T follicular helper cell (primary cell): ENCODE results near the gene C6orf132.

Experiments used
- DNase-seq: peaks from one replicate; pipeline ENCODE4 v3.0.0-alpha.2; 2020; ENCODE audit warnings: low read depth

C6orf132 gene

GRCh38 chr6:42105709-42106108 lies 36.7 kb downstream of the C6orf132 start:
- no peak for DNase-seq

DNA sequence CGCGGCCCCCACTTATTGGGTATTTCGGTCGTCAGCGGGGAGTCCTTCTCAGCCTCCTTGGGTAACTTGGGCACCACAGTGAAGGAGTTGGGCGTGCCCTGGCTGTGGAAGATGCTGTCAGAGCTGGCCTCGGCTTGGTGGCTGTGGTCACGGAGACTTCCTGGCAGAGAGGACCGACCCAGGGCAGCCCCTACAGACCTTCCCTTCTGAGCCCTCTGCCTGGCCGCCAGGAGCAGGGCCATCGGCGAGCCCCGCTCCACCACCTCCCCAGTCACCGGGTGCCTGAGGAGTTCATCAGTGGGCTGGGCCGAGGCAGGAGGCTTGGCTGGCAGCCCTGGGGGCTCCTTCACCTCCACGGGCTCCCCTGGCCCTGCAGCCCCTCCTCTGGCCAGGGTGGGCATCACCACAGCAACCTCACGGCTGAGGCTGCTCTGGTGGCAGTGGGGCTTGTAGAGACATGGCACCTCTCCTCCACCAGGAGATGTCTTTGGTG lies 37.2 kb downstream of the C6orf132 start:
- no peak for DNase-seq

- DNase-seq, result no peak
These were observed 37.7 kb downstream of the C6orf132 start for GRCh38 chr6:42104804-42105125.

DNA sequence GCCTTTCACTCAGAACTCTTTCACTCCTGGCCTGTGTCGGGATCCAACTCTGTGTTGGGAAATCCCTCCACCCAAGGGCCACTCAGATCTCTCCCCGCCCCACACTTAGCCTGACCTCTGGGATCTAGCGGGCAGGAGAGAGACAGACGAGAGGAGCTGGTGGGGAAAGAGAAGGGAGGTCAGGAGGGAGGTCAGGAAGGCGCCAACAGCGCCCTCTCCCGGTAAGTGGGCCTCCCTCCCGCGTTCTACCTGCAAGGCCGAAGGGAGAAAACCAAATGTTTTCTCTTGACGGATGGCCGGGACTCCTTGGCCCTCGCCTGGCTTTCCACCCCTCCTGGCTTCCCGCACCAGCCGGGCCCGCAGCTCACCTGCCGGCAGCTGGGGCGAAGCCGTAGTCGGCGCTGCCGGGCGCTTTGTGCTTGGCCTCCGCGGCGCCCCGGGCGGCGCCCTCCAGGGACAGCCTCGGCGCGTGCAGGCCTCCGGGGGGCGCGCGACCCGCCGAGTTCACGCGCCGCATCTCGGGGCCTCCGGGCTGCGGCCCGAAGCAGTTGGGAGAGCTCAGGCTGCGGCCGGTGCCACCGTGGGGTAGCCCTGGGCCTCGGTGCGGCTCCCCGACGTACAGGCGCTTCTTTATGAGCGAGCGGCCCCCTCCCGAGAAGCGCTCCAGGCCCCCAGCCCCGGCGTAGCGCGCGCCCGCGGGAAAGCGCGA lies 38.2 kb downstream of the C6orf132 start:
- DNase-seq, result peak; percentile 41

DNA sequence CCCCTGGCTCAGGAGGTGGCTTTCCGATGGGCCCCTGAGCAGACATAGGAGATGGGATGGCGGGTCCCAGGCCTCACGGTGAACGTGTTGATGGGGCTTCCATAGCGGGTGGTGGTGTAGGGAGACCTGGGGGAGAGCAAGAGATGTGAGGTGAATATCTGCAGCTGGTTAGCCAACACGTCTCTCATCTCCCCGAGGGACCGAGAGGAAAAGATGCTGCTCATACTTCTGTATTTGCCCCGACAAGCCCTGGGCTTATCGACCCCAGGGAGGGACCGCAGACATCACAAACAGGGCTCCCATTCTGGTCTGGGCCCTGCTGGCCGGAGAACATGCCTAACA lies 38.7 kb downstream of the C6orf132 start:
- DNase-seq, result no peak

DNA sequence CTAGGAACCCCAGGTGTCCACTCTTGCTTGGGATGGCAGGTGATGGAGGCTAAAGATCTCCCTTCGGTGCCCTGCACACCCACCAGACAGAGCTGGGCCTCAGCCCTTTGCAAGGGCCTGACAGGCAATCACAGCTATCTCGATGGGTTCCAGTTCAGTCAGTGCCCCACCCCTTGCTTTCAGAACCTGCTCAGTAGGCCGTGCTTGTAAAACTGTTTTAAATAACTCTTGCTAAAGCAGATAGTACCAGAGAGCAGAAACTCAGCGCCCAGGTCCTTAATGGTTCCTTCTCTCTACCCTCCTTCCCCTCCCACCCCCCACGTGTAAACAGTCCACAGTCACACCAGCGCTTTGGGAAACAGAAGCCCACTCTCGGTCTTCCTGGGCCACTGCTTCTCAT lies 39.2 kb downstream of the C6orf132 start:
- DNase-seq, result no peak

- no peak for DNase-seq
These were observed 41.2 kb downstream of the C6orf132 start for GRCh38 chr6:42101186-42101657.

- no peak for DNase-seq
These were observed 42.2 kb downstream of the C6orf132 start for GRCh38 chr6:42100029-42100901.

GRCh38 chr6:42099340-42100028 lies 42.9 kb downstream of the C6orf132 start:
- no peak for DNase-seq

GRCh38 chr6:42095776-42096541 lies 46.5 kb downstream of the C6orf132 start:
- no peak for DNase-seq

GRCh38 chr6:42095094-42095493 lies 47.3 kb downstream of the C6orf132 start:
- no peak for DNase-seq

DNA sequence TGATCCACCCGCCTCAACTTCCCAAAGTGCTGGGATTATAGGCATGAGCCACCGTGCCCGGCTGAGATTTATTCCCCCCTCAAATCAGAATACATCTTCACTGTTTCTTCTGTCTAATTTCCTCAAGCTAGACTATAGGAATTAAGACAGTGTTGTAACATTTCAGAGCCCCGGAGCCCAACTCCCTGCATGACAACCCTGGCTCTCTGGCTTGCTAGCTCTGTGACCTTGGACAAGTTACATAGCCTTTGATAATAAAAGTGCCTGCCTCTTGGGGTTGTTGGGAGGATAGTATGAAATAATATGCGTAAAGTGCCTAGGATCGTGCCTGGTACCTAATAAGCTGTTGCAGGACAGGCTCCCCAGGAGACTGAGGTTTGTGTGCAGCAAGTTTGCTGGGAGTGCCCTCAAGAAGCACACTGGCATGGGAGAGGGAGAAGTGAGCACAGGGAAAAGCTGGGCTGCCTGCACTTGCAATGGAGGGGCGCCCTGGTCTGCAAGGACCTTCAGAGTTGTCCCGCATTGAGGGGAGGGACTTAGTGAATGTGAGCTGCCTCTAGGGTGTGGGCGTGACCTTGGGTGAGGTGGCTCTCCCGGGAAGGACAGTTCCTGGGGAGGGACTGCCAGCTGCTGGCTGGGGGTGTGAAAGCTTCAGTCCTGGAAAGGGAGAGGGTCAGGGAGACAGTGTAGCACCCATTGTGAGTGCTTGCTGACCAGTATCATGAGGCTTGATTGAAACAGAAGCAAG lies 48.7 kb downstream of the C6orf132 start:
- DNase-seq, result no peak

DNA sequence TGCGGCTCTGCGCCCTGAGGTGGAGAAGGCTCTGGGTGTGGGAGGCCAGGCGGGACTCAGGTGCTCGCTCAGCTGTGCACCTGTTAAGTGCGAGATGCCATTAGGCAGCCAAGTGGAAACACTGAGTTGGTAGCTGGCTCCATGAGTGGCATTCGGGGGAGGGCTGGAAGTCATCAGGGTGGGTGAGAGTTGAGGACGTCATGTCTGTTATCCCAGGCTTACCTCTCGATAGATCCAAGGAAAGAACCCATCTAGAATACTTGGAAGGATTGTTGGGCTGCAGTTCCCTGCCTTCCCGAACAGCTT lies 50.7 kb downstream of the C6orf132 start:
- DNase-seq, result no peak

- no peak for DNase-seq
These were observed 51.4 kb downstream of the C6orf132 start for GRCh38 chr6:42090819-42091717.

GRCh38 chr6:42088101-42088591 lies 54.3 kb downstream of the C6orf132 start:
- no peak for DNase-seq

GRCh38 chr6:42086046-42087035 lies 56.1 kb downstream of the C6orf132 start:
- no peak for DNase-seq

DNA sequence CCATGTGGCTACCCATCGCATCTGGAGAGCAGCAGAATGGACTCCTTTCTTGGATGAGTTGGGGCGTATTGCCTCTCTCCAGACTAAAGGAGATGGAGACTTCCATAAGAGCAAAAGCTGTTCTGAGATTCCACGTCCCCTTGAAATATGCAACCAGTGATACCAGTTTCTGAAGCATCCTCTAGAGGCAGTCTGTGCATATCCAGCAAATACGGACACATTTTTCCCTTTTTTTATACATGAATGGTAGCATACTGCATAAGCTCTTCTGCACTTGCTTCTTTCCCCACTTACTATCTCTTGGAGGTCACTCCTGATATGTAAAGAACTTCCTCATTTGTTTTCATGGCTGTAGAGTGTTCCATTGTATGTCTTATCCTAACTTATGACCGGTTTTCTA lies 57.5 kb downstream of the C6orf132 start:
- DNase-seq, result no peak

GRCh38 chr6:42083530-42083929 lies 58.9 kb downstream of the C6orf132 start:
- DNase-seq, result no peak

- no peak for DNase-seq
These were observed 62.4 kb downstream of the C6orf132 start for GRCh38 chr6:42079941-42080464.
